WTC11 (cell line): ENCODE results near the gene LGR6. TPM values are rescaled to one million over a fixed set of nuclear protein-coding genes. Genes with fewer than 3 reads are reported as not detected.

Experiments
- ATAC-seq: fragments of 200-7000 bp; cut with Tn5 transposase; 2 replicates; pipeline ENCODE4 v1.10.0; 2021; ENCODE audit warnings: mild to moderate bottlenecking, moderate library complexity
- CTCF ChIA-PET: fragments of 300-600 bp; sonication (Branson Sonifier 250); formaldehyde crosslinking; loops from one replicate; lab custom pipeline; 2021; ENCODE audit warnings: antibody characterized with exemption; lab: Charles Lee
- POLR2A ChIA-PET: fragments of 350-600 bp; sonication (Branson Sonifier 250); formaldehyde crosslinking; loops from one replicate; lab custom pipeline; 2021; ENCODE audit warnings: antibody characterized with exemption; lab: Charles Lee
- DNase-seq: peaks from one replicate; pipeline ENCODE4 v3.0.0; 2021; ENCODE audit warnings: low spot score
- H3K27ac Mint-ChIP-seq: 2 replicates; pipeline ENCODE4 v1.8.0; 2021; ENCODE audit warnings: mixed read lengths
- H3K27me3 Mint-ChIP-seq: 2 replicates; pipeline ENCODE4 v1.8.0; 2021; ENCODE audit warnings: low read depth, mild to moderate bottlenecking, moderate library complexity, mixed read lengths
- H3K36me3 Mint-ChIP-seq: 2 replicates; pipeline ENCODE4 v1.8.0; 2021; ENCODE audit warnings: mixed read lengths
- H3K4me1 Mint-ChIP-seq: 2 replicates; pipeline ENCODE4 v1.8.0; 2022; ENCODE audit warnings: mixed read lengths
- H3K4me3 Mint-ChIP-seq: 2 replicates; pipeline ENCODE4 v1.8.0; 2021; ENCODE audit warnings: mild to moderate bottlenecking, moderate library complexity, mixed read lengths
- H3K9me3 Mint-ChIP-seq: 2 replicates; pipeline ENCODE4 v1.8.0; 2021; ENCODE audit warnings: mixed read lengths
- E2F4 ChIP-seq: sonication (generic); formaldehyde crosslinking; IDR thresholded peaks from 2 replicates; pipeline ENCODE4 v1.8.1; 2022; ENCODE audit warnings: low read depth, mild to moderate bottlenecking, moderate library complexity, missing genetic modification reagents, borderline replicate concordance
- E2F5 ChIP-seq: sonication (generic); formaldehyde crosslinking; IDR thresholded peaks from 2 replicates; pipeline ENCODE4 v1.8.1; 2022; ENCODE audit warnings: mild to moderate bottlenecking, moderate library complexity, missing genetic modification reagents
- GTF2I ChIP-seq: fragments of 250-450 bp; sonication (Bioruptor Pico); conservative IDR thresholded peaks from 2 replicates; pipeline ENCODE4 v1.4.0; 2021; ENCODE audit warnings: mild to moderate bottlenecking
- NR1H2 ChIP-seq: sonication (generic); formaldehyde crosslinking; IDR thresholded peaks from 2 replicates; pipeline ENCODE4 v1.9.0; 2021; ENCODE audit warnings: mild to moderate bottlenecking, moderate library complexity, missing genetic modification reagents
- NR2C2 ChIP-seq: sonication (generic); formaldehyde crosslinking; IDR thresholded peaks from 2 replicates; pipeline ENCODE4 v1.8.0; 2022; ENCODE audit warnings: mild to moderate bottlenecking, missing genetic modification reagents
- TCF7 ChIP-seq: sonication (generic); formaldehyde crosslinking; IDR thresholded peaks from 2 replicates; pipeline ENCODE4 v1.8.0; 2022; ENCODE audit warnings: mild to moderate bottlenecking, low read depth, missing genetic modification reagents, moderate library complexity
- TEAD1 ChIP-seq: sonication (generic); formaldehyde crosslinking; IDR thresholded peaks from 2 replicates; pipeline ENCODE4 v1.8.0; 2022; ENCODE audit warnings: mild to moderate bottlenecking, missing genetic modification reagents
- ZNF121 ChIP-seq: sonication (generic); formaldehyde crosslinking; IDR thresholded peaks from 2 replicates; pipeline ENCODE4 v1.8.0; 2023; ENCODE audit warnings: missing genetic modification reagents
- ZNF138 ChIP-seq: sonication (generic); formaldehyde crosslinking; conservative IDR thresholded peaks from 2 replicates; pipeline ENCODE4 v1.8.1; 2022; ENCODE audit warnings: mild to moderate bottlenecking, moderate library complexity, missing genetic modification reagents
- ZNF317 ChIP-seq: sonication (generic); formaldehyde crosslinking; IDR thresholded peaks from 2 replicates; pipeline ENCODE4 v1.8.1; 2023; ENCODE audit warnings: low read depth, mild to moderate bottlenecking, moderate library complexity, missing genetic modification reagents, borderline replicate concordance
- ZNF532 ChIP-seq: fragments of 250-450 bp; sonication (Bioruptor Pico); IDR thresholded peaks from 2 replicates; pipeline ENCODE4 v1.9.0; 2021; ENCODE audit warnings: mild to moderate bottlenecking, borderline replicate concordance
- total RNA-seq: library from RNA; stranded (reverse); gene quantifications from 3 replicates; pipeline ENCODE4 v1.2.3, GENCODE V29; 2021
- TF ChIP-seq, protein P1 (sequence below): sonication (generic); formaldehyde crosslinking; IDR thresholded peaks from 2 replicates; pipeline ENCODE4 v1.8.1; 2023; ENCODE audit warnings: mild to moderate bottlenecking, missing genetic modification reagents
- TF ChIP-seq, protein P2 (sequence below): fragments of 200-600 bp; IDR thresholded peaks from 2 replicates; pipeline ENCODE4 v1.8.0; 2022; ENCODE audit warnings: antibody characterized with exemption

Gene LGR6
- total RNA-seq, 1 experiment from 2014 or later: 1.1 TPM

DNA sequence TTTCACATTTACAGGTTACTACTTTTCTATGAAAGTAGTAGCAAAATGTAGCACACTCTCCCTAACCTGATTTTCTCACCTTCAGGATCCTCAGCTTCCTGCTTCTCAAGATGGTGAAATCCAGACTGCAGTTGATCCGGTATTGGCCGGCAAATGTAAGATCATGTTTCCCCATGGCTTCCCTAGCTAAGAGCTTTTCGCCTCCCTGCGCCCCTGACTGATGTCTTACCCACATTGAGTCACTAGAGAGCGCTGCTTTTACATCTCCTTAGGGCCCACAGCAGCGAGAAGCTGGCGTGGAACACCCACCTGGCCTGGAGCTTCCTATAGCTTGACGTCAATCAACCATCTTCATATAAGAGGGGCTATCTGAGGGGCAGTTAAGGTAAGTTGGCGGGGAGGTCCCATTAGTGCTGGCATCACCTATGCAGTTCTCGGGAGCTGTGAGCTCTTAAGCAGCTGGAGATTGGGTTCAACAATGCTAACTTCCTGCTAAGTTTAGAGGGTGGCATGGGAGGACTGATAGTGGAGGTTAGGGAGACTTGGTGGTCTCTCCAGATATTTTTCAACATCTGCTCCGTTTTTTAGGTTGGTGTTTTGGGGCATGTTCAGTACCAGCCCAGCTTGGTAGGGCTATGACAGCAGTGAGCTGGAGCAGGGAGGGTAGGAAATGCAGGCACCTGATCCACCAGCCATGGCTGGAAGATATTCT, 38.7 kb upstream of the LGR6 start:
- no peaks in the 10 kb centered on the region for H3K27me3 Mint-ChIP-seq
- H3K4me1 Mint-ChIP-seq: peaks cover 22% of the 10 kb centered on the region
- ATAC-seq (peak; percentile 88), DNase-seq (peak; percentile 74)
- no peaks in the 10 kb centered on the region for H3K9me3 Mint-ChIP-seq
- H3K4me3 Mint-ChIP-seq: no peak overlapping the region
- POLR2A ChIA-PET: interaction anchor here (1.4 kb wide), 1 partner anchor 10 kb away, joined by 6 read pairs; the partner anchor contains the start of gene ARL8A
- CTCF ChIA-PET: interaction anchor here (0.5 to 3.3 kb wide), 49 partner anchors 9 to 1352 kb away, joined by 3 to 73 read pairs (median 5); partner anchors contain the start of genes ARL8A, ELF3, GPR37L1 and LGR6
- H3K36me3 Mint-ChIP-seq: no peaks in the 10 kb centered on the region
- peak overlapping the region; percentile 89 for H3K27ac Mint-ChIP-seq
- TF ChIP-seq, protein P1, sequence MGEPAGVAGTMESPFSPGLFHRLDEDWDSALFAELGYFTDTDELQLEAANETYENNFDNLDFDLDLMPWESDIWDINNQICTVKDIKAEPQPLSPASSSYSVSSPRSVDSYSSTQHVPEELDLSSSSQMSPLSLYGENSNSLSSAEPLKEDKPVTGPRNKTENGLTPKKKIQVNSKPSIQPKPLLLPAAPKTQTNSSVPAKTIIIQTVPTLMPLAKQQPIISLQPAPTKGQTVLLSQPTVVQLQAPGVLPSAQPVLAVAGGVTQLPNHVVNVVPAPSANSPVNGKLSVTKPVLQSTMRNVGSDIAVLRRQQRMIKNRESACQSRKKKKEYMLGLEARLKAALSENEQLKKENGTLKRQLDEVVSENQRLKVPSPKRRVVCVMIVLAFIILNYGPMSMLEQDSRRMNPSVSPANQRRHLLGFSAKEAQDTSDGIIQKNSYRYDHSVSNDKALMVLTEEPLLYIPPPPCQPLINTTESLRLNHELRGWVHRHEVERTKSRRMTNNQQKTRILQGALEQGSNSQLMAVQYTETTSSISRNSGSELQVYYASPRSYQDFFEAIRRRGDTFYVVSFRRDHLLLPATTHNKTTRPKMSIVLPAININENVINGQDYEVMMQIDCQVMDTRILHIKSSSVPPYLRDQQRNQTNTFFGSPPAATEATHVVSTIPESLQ (CRISPR knock-in tag): no peak
- TF ChIP-seq ZNF532 (CRISPR knock-in tag) (no peak), ZNF138 (CRISPR knock-in tag) (no peak), TEAD1 (CRISPR knock-in tag) (no peak), NR1H2 (CRISPR knock-in tag) (no peak), ZNF317 (CRISPR knock-in tag) (no peak)
- TF ChIP-seq, protein P2, sequence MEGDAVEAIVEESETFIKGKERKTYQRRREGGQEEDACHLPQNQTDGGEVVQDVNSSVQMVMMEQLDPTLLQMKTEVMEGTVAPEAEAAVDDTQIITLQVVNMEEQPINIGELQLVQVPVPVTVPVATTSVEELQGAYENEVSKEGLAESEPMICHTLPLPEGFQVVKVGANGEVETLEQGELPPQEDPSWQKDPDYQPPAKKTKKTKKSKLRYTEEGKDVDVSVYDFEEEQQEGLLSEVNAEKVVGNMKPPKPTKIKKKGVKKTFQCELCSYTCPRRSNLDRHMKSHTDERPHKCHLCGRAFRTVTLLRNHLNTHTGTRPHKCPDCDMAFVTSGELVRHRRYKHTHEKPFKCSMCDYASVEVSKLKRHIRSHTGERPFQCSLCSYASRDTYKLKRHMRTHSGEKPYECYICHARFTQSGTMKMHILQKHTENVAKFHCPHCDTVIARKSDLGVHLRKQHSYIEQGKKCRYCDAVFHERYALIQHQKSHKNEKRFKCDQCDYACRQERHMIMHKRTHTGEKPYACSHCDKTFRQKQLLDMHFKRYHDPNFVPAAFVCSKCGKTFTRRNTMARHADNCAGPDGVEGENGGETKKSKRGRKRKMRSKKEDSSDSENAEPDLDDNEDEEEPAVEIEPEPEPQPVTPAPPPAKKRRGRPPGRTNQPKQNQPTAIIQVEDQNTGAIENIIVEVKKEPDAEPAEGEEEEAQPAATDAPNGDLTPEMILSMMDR: peak; percentile 56

DNA sequence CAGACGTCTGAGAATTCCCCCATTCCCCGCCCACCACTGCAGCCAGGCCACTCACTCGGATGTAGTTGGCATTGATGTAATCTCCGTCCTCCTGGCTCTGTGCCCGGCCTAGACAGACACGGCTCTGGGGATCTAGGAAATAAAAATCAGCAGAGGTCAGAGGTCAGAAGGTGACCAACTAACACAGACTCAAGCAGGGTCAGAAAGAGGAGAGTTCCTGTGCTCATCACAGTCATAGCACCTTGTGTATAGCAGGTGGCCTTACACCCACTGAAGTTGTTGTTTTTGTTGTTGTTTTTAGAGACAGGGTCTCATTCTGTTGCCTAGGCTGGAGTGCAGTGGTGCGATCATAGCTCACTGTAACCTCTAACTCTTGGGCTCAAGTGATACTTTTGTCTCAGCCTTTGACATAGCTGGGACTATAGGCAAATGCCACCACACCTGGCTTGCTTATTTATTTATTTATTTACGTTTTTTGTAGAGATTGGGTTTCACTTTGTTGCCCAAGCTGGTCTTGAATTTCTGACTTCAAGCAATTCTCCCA, 38.0 kb upstream of the LGR6 start:
- ChIA-PET POLR2A (interaction anchor here (1.4 kb wide), 1 partner anchor 11 kb away, joined by 6 read pairs; the partner anchor contains the start of gene ARL8A), CTCF (interaction anchor here (0.6 to 3.3 kb wide), 40 partner anchors 9 to 549 kb away, joined by 3 to 73 read pairs (median 6); partner anchors contain the start of genes ARL8A, ELF3, GPR37L1 and LGR6)
- no peak overlapping the region for H3K4me3 Mint-ChIP-seq
- TF ChIP-seq TCF7 (no peak), ZNF121 (CRISPR knock-in tag) (no peak), E2F5 (CRISPR knock-in tag) (no peak), GTF2I (CRISPR knock-in tag) (no peak), NR2C2 (CRISPR knock-in tag) (no peak), E2F4 (CRISPR knock-in tag) (no peak)
- ATAC-seq (no peak), DNase-seq (no peak)
- H3K27ac Mint-ChIP-seq: no peak overlapping the region
- no peaks in the 10 kb centered on the region for H3K36me3 Mint-ChIP-seq
- H3K4me1 Mint-ChIP-seq: peaks cover 25% of the 10 kb centered on the region
- H3K9me3 Mint-ChIP-seq: no peaks in the 10 kb centered on the region
- H3K27me3 Mint-ChIP-seq: no peaks in the 10 kb centered on the region
